GM19025 (cell line): ENCODE measurements around the gene UBE2I.

Source experiments
- ATAC-seq: cut with Tn5 transposase; IDR thresholded peaks from one replicate; pipeline ENCODE4 v1.9.1; 2021; ENCODE audit warnings: mild to moderate bottlenecking, low read depth, moderate library complexity; ENCODE audit not compliant: unreplicated experiment

Gene UBE2I

DNA sequence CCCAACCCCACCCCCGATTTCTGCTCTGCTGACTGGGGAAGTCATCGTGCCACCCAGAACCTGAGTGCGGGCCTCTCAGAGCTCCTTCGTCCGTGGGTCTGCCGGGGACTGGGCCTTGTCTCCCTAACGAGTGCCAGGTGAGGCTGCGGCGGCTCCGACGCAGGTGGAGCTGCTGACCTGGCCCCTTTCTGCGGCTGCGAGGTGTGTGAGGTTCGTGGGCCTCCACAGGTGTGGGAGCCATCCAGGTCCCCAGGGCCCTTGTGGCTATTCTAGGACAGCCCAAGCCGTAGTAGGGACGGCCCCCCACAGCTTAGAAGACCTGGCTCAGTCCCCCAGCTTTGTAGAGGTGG, 3.0 kb downstream of the UBE2I start:
- no peak for ATAC-seq

DNA sequence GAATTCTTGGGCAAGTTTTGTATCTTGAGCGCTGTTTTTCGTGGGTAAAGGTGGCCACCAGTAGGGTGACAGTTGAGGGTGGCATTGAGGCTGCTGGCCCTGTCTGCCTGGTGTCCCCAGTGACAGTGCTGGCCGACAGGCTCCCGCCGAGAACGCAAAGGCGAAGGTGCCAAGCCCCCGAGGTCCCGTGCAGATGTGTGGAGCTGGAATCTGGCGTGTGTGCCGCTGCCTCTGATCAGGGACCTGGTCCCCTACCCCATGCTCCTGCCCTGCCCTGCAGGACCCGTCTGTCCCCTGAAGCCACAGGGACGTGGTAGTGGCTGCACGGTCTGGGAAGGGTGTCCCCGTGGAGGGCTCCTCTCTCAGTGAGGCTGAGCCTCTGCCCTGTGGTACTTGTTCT, 3.5 kb downstream of the UBE2I start:
- ATAC-seq: no peak

DNA sequence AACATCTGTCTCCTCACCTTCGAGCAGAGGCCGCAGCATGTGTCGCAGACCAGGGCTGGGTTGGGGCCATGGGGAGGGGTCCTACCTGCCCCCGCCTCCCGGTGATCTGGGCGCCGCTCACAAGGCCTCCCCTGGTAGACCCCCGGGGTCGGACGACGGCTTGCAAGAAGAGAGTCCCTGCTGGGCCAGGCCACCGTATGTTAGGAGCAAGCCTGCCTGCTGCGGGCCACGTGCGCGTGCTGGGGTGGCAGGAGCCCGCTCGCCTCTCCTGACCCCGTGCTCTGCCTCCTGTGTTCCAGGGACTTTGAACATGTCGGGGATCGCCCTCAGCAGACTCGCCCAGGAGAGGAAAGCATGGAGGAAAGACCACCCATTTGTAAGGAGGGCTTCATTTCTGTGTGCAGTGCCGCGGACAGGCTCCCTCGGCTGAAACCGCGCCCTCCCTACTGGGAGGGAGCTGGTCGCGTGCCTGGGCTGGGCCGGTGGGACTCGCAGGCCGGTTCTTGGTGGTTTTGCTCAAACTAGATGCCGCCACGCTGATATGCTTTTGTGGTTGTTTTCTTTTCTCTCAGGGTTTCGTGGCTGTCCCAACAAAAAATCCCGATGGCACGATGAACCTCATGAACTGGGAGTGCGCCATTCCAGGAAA, 4.4 kb downstream of the UBE2I start:
- no peak for ATAC-seq

DNA sequence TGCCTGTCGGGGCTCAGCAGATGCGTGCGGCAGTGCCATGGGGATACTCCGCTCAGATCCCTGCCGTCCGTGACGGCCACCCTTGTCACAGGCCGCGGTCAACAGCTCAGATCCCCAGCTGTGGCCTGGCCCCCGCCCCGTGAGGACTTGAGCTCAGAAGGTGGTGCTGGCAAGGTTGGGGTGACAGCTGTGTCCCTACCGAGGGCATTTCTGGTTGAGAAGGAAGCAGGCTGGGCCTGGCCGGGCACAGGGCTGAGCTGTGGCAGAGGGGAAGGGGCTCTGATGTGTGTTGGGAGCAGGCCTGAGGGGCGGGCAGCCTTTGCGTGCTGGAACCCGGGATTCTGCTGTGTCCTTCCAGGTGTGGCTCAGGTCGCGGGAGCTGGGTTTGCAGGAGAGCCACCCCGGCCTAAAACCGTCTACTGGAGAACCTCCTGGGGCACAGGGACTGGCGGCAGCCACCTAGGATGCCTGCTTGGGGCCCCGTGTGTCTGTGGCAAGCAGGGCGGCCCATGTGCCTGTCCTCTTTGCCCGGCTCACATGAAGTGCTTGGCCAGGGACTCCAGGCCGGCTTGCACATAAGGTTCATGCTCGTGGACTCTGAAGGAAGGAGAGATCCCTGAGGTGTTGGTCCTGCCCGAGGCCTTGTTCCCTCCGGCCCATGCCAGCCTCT, 5.1 kb downstream of the UBE2I start:
- ATAC-seq: no peak

DNA sequence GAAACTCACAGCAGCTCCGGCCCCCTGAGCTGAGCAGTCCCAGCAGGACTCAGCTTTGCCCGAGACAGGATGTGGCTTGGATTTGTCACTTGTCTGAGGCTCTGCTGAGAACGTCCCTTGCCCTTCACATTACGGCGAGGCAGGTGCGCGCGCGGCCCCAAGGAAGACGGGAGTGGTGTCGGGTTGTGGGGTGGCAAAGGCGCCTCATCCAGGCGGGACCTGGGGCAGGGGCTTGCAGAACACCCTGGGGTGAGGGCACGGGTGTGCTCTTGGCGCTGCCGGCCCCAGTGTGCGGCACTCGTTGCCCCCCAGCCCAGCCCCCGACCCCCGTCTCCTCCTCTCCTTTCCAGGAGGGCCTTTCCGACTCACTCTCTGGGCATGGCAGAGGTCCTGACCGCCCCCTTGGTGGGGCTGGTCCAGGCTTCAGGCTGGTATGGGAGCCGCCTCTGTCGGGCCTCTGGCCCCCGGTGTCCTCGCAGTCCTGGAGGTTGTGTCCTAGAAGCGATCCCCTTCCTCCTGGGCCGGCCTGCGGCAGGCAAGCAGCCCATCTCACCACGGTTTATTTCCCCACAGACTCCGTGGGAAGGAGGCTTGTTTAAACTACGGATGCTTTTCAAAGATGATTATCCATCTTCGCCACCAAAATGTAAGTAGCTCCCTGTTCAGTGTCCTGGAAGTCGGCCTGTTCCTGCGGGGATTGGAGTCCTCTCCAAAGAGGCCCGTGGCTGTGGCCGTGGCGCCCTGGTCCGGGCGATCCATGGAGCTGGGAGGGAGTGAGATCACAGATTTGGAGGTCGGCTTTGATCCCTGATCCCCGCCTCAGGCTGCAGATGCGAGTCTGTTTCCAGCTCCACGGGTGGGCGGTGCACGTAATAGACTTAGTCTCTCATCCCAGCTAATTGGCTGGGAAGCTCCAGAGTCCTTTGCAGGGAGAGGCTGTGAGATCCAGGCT, 5.9 kb downstream of the UBE2I start:
- ATAC-seq: no peak

DNA sequence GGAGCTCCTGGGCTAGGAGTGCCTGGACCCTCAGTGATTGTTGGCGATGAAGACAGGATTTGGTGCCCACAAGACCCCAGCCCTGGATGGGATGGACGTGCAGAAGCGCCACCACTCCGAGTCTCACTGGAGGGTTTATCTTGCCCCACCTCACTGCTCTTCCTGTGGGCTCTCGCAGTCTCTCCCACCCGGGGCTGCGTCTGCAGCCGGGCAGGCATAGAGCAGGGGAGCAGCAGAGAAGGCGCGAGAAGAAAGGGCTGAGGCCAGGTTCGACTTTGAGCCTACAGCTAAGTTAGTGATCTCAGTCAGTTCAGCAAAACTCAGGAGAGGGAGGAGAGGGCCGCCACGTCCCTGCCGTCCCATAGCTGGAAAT, 6.6 kb downstream of the UBE2I start:
- no peak for ATAC-seq

DNA sequence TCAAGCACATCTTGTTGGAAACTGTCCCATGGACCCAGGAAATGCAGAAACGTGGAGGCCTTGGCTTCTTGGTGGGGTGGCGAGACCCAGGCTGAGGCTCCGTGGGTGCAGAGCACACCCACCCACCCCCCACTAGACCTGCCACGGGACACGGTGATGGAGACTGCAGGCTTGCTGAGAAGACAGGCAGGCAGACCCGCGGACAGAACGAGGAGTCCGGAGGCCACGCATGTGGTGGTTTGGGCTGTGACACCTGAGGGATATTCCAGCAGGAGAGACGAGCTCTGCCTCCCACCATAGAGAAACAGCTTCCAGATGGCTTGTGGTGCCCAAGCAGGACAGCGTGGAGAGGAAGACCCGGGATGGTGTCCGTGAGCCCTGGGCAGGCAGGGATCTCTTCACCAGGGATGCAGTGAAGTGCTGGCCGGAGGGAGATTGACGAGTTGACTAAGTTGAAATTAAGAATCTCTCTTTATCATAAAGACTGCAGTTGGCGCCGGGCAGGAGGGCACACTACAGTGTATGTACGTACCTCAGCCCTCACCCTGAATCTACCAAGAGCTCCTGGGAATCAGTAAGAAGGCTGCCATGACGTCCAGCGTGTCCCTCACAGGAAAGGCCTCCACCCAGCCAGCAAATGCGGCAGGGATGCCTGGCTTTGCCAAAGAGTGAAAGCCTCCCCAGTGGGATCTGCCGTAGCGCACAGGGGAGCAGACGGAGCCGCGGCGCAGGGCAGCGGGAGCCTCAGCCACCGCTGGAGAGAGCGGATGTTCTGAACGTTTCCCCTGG, 8.2 kb downstream of the UBE2I start:
- no peak for ATAC-seq

DNA sequence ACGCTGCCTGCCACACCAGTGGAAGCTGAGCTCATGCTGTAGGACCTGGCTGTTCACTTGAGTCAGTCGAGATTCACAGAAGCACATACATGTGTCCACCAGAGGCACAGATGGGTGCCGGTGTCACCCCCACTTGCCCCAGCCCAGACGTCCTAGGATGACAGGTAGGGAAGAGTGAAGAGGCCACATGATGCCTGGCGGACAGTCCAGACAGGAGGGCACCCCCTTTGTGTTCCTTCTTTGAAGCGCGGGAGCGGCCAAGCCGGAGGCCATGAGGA, 8.8 kb downstream of the UBE2I start:
- ATAC-seq: no peak

DNA sequence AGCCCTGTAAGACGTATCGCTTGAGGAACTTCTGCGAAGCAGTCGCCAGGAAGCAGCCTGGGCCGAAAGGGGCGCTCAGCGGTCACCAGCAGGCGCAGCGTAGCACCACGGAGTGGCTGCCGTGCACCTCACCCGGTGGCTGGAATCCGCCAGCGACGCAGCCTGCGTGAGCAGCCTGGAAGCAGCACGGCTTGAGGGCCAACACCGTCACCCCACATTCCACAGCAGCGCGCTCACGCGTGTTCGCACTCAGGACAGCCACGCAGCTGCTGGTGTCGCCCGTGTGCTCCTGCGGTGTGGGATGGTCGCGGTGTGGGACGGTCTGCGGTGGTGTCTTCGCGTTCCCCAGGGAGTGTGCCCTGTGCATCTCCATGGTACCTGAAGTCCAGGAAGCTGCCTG, 9.6 kb downstream of the UBE2I start:
- no peak for ATAC-seq

DNA sequence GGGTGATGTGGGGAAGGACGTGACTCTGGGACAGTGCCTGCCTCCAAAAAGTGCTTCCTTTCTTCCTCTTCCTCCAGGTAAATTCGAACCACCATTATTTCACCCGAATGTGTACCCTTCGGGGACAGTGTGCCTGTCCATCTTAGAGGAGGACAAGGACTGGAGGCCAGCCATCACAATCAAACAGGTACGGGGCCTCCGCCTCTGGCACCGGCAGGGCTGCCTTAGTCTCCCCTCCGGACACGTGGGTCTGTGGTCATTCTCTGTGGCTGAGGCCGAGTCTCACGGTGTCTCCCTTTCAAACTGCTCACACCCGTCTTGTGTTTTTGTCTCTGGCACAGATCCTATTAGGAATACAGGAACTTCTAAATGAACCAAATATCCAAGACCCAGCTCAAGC, 10.7 kb downstream of the UBE2I start:
- no peak for ATAC-seq

DNA sequence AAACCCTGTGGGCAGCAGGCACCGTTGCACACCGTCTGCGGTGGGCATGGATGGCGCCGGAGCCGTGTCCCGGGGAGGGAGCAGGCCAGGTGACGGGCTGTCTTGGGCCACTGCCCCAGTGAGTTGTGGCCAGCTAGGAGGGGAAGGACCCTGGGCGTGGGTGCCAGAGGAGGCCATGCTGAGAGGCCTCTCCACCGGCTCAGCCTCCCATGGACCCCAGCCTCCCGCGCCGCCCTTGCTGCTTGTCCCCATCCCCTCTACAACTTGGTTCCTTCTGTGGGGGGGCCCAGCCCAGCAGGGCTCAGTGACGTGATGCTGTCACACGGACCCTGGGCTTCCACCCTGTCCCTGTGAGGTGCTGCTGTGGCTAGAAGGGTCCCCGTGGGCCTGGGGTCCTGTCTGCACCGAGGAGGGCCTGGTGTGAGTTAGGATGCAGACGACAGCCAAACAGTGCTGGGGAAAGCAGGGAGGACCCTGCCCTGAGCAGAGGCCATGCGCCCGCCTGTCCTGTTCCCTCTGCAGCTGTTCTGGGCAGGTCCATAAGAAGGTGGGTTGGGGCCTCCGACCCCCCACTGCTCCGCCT, 11.3 kb downstream of the UBE2I start:
- ATAC-seq: no peak

DNA sequence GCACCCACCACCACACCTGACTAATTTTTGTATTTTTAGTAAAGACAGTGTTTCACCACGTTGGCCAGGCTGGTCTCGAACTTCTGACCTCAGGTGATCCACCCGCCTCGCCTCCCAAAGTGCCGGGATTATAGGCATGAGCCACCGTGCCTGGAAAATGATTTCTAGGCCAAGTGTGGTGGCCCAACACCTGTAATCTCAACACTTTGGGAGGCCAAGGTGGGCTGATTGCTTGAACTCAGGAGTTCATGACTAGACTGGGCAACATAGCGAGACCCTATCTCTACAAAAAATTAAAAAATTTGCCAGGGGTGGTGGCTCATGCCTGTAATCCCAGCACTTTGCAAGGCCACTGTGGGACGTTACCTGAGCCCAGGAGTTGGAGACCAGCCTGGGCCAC, 13.0 kb downstream of the UBE2I start:
- no peak for ATAC-seq

DNA sequence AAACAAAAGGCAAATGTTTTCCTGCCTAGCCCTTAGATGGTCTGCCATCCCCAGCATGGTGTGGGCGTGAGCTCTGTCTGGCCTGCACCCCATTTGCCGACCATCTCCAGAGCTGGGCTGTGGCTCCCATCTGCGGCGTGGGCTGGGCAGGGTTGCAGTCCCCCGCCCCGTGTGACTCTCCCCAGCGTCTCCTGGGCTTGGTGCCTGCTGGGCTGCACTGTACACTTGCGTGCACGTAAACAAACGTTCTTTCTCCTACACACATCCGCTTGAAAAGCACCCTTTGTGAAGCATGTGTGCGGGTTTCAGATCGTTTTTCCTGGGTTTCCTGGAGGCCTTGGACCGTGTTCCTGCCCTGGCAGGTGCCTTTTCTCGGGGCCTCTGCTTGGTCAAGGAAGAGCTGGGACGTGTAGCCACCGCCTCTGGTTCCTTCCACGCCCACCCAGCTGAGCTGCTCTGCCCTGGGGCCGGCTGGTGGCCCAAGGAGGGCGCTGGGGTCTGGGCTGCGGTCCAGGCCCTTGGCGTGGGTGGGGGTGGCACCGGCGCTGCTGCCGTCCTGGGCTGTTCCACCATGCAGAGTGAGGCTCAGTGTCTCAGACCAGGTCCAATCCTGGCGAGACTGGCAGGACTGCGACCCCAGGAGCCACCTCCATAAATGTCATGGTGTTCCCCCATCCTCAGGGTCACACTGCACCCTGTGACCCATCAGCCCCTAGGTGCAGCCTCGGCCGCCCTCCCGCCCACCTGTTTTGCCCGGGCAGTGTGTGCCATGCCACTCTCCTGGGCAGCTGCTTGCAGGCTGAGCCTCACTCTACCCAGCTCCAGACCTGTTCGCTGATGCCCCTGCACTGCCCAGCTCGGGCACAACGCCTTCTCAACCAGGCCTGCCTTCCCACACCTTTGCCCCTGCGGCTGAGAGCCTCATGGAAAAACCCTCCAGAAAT, 14.1 kb downstream of the UBE2I start:
- no peak for ATAC-seq

DNA sequence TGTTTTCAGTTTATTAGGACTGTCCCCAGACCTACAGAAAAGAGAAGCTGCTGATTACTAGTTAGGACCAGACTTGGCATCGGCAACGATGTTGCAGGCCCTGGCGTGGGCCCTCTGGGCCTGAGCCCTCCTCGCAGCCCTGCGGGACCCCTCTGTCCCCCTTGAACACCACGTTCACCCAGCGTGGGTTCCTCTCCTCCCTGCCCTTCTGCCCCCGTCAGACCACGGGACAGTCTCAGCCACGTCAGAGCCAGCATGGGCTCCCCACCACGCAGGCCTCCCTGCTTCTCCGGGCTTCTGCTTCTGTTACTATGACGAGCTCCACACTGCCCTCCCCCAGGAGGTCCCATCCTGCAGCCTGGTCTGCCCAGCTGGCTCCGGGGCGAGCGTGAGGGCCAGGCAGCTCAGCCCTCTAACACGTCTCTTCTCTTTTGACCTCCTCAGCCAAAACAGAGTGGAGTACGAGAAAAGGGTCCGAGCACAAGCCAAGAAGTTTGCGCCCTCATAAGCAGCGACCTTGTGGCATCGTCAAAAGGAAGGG, 14.9 kb downstream of the UBE2I start:
- no peak for ATAC-seq

DNA sequence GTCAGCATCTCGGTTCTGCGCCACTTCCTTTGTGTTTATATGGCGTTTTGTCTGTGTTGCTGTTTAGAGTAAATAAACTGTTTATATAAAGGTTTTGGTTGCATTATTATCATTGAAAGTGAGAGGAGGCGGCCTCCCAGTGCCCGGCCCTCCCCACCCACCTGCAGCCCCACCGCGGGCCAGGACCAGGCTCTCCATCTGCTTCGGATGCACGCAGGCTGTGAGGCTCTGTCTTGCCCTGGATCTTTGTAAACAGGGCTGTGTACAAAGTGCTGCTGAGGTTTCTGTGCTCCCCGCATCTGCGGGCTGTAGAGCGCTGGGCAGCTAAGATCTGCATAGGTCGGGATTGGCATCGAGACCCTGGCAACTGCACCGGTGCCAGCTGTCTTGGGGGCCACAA, 15.8 kb downstream of the UBE2I start:
- ATAC-seq: no peak

DNA sequence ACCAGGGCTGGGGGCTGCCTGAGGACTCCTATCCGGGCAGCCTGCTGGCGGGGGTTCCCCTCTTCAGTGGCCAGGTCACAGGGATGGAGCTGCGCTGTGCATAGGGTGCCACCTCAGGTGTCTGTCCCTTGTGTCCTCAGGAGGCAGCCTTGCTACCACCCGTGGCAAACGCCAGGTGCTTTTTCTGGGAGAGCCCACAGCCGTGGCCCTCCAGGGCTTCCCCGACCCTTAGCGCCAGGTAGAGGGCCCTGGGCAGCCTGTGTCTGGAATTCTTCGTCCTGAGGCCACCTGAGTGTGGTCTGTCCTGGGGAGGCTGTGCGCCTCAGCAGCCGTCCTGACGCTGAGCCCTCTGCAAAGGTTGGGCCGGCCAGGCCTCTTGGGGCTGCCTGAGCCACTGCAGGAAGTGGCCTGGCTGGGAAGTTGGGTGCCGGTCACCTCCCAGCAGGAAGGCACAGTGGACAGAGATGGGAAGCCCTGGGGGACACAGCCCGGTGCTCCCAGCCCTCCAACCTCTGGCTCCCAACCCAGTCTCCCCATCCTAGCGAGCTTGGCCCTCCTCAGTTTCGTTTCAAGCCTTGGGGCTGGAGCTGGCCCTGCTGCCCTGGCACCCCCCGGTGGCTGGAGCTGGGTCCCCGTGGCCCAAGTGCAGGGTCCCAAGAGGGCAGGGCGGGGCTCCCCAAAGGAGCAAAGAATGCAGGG, 16.4 kb downstream of the UBE2I start:
- no peak for ATAC-seq

DNA sequence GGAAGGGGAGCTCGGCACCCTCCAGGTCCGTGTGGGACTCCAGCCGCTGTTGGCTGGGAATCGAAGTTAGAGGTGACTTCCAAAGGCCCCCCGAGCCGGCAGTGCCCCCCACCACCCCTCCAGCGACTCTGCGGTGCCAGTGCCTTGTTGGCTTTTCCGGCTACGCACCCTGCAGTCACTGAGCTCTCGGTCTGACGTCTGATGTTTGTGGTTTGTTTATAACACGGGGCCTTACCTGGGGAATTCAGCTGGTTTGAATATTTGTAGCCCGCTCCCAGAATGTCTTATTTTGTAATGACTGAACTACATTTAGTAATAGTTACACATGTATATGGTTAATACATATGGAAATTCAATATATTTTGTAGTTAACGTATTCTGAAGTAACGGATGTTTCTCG, 17.0 kb downstream of the UBE2I start:
- no peak for ATAC-seq

DNA sequence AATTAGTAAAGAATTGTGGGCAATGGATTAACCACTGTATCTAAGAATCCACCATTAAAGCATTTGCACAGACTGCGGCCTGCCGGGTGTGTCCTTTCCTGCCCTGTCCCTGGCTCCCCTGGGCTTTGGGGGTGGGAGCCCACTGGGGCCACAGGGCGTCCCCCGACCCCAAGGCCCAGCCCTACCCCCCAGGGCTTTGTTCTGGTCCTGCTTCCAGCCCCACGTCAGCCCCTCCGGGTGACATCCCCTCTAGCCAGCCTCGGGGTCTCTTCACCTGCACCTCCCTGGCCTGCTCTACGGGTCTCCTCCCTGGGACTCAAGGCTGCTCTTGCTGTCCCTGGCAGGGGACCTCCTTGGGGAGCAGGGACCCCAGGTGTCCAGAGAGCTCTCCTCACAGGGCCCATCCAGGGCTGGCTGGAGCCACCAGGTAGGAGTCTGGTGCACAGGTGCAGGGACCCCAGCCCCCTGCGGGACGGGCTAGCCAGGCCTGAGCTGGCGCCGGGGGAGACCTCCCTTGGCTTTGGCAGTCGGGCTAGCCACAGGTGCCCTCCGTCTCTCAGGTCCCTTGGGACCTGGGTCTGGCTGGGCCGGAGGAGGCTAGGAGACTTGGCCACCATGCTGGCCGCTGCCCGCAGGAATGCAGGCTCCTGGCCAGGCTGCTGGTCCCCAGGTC, 17.6 kb downstream of the UBE2I start:
- no peak for ATAC-seq
